Ectodermal cell (in vitro differentiated cells): ENCODE data around the gene KCTD13.
"Not testable (repeated sequence)": the region's sequence is repeated elsewhere in the genome, so short reads cannot be mapped to it uniquely, and the experiment has no call there.

ENCODE experiments used
- H3K27ac ChIP-seq: 2 replicates; pipeline ENCODE4 v1.7.0; 2013; ENCODE audit warnings: mild to moderate bottlenecking, low read depth, low read length; ENCODE audit not compliant: insufficient read depth, poor library complexity, severe bottlenecking
- H3K27me3 ChIP-seq: 2 replicates; pipeline ENCODE4 v1.7.0; 2013; ENCODE audit warnings: mild to moderate bottlenecking, low read length; ENCODE audit not compliant: insufficient read depth, control insufficient read depth, poor library complexity, severe bottlenecking
- H3K36me3 ChIP-seq: one replicate; pipeline ENCODE4 v1.7.0; 2013; ENCODE audit warnings: low read length; ENCODE audit not compliant: control insufficient read depth, insufficient read depth
- H3K4me1 ChIP-seq: one replicate; pipeline ENCODE4 v1.7.0; 2013; ENCODE audit warnings: low read length; ENCODE audit not compliant: control insufficient read depth, insufficient read depth
- H3K4me3 ChIP-seq: 2 replicates; pipeline ENCODE4 v1.7.0; 2013; ENCODE audit warnings: low read depth, low read length, control low read depth; ENCODE audit not compliant: insufficient read depth
- H3K9me3 ChIP-seq: 2 replicates; pipeline ENCODE4 v1.7.0; 2013; ENCODE audit warnings: mild to moderate bottlenecking, low read length, moderate library complexity; ENCODE audit not compliant: control insufficient read depth
- WGBS, 2 experiments: methylation state at CpG; one replicate each; pipeline ENCODE4 v1.1.7; 2013; ENCODE audit warnings: missing lambda C conversion rate in 2 of 2; 5-methylcytosine and 5-hydroxymethylcytosine counted together

KCTD13 gene

GRCh38 chr16:29920288-29921033 lies 5.6 kb downstream of the KCTD13 start:
- H3K9me3 ChIP-seq, result no peaks in the 10 kb centered on the region
- WGBS, 2 experiments, result 95 to 96% methylated on average over 6 of the region's 6 CpGs

GRCh38 chr16:29916979-29917378 lies 9.0 kb downstream of the KCTD13 start:
- WGBS, 2 experiments, result 91 to 94% methylated on average over 1 of the region's 1 CpG
- Histone ChIP-seq H3K27me3 (no peaks in the 10 kb centered on the region), H3K36me3 (peaks cover 8% of the 10 kb centered on the region), H3K4me3 (no peak overlapping the region), H3K4me1 (no peaks in the 10 kb centered on the region), H3K9me3 (no peaks in the 10 kb centered on the region), H3K27ac (no peak overlapping the region)

More at GRCh38 chr16:29920288-29921033, 5.6 kb downstream of the KCTD13 start:
- peaks cover 8% of the 10 kb centered on the region for H3K36me3 ChIP-seq
- H3K4me3 ChIP-seq, result no peak overlapping the region
- H3K27ac ChIP-seq, result no peak overlapping the region
- H3K4me1 ChIP-seq, result no peaks in the 10 kb centered on the region
- no peaks in the 10 kb centered on the region for H3K27me3 ChIP-seq

- 86 to 95% methylated on average over 6 of the region's 6 CpGs for WGBS, 2 experiments
- H3K27me3 ChIP-seq, result no peaks in the 10 kb centered on the region
- no peaks in the 10 kb centered on the region for H3K9me3 ChIP-seq
- H3K4me3 ChIP-seq, result no peak overlapping the region
- no peaks in the 10 kb centered on the region for H3K4me1 ChIP-seq
- H3K36me3 ChIP-seq, result peaks cover 8% of the 10 kb centered on the region
- H3K27ac ChIP-seq, result no peak overlapping the region
These were observed 10.3 kb downstream of the KCTD13 start for GRCh38 chr16:29915590-29916247.

GRCh38 chr16:29913514-29913913 lies 12.5 kb downstream of the KCTD13 start:
- Histone ChIP-seq H3K9me3 (no peaks in the 10 kb centered on the region), H3K27me3 (no peaks in the 10 kb centered on the region), H3K27ac (no peak overlapping the region), H3K4me3 (no peak overlapping the region), H3K36me3 (no peaks in the 10 kb centered on the region), H3K4me1 (no peaks in the 10 kb centered on the region)
- 93 to 94% methylated on average over 8 of the region's 8 CpGs for WGBS, 2 experiments

- Histone ChIP-seq H3K36me3 (no peaks in the 10 kb centered on the region), H3K4me1 (no peaks in the 10 kb centered on the region), H3K27ac (no peak overlapping the region), H3K4me3 (no peak overlapping the region), H3K27me3 (no peaks in the 10 kb centered on the region), H3K9me3 (no peaks in the 10 kb centered on the region)
- WGBS, 2 experiments, result 87 to 89% methylated on average over 11 of the region's 11 CpGs
These were observed 13.9 kb downstream of the KCTD13 start for GRCh38 chr16:29912087-29912486.

GRCh38 chr16:29911676-29912010 lies 14.4 kb downstream of the KCTD13 start:
- Histone ChIP-seq H3K4me3 (no peak overlapping the region), H3K27ac (no peak overlapping the region)
- 89 to 90% methylated on average over 15 of the region's 15 CpGs for WGBS, 2 experiments

GRCh38 chr16:29910819-29911675 lies 15.0 kb downstream of the KCTD13 start:
- Histone ChIP-seq H3K36me3 (no peaks in the 10 kb centered on the region), H3K27me3 (no peaks in the 10 kb centered on the region), H3K27ac (no peak overlapping the region), H3K4me1 (no peaks in the 10 kb centered on the region), H3K9me3 (no peaks in the 10 kb centered on the region), H3K4me3 (no peak overlapping the region)
- WGBS, 2 experiments, result 92 to 93% methylated on average over 20 of the region's 20 CpGs

More at GRCh38 chr16:29911676-29912010, 14.4 kb downstream of the KCTD13 start:
- Histone ChIP-seq H3K36me3 (no peaks in the 10 kb centered on the region), H3K27me3 (no peaks in the 10 kb centered on the region), H3K9me3 (no peaks in the 10 kb centered on the region), H3K4me1 (no peaks in the 10 kb centered on the region)

DNA sequence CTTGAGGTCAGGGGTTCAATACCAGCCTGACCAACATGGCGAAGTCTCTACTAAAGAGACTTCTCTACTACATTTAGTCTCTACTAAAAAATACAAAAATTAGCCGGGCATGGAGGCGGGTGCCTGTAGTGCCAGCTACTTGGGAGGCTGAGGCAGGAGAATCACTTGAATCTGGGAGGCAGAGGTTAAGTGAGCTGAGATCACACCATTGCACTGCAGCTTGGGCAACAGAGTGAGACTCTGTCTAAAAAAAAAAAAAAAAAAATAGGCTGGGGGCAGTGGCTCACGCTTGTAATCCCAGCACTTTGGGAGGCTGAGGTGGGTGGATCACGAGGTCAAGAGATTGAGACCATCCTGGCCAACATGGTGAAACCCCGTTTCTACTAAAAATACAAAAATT lies 16.2 kb downstream of the KCTD13 start:
- H3K27me3 ChIP-seq, H3K36me3 ChIP-seq, H3K4me3 ChIP-seq, H3K4me1 ChIP-seq, H3K27ac ChIP-seq, H3K9me3 ChIP-seq: not testable (repeated sequence)
- WGBS, 2 experiments, result 83 to 85% methylated on average over 6 of the region's 6 CpGs

DNA sequence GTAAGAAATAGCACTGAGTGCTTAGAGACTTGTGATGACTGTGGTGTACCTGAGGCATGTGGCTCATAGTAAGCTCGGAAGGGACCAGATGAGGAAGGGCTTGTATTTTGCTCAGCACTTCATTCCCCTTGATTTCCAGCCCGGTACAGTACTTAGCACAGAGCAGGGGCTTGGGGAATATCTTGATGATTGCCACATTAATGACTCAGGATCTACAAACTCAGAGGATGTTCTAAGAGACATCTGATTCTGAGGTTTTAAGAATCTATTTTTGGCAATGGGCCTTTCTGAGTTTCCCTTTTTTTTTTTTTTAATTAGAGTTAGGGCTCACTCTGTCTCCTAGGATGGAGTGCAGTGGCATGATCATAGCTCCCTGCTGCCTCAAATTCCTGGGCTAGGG lies 16.6 kb downstream of the KCTD13 start:
- no peak overlapping the region for H3K4me3 ChIP-seq
- no peak overlapping the region for H3K27ac ChIP-seq
- H3K4me1 ChIP-seq, result no peaks in the 10 kb centered on the region
- no peaks in the 10 kb centered on the region for H3K36me3 ChIP-seq
- WGBS, 2 experiments, result 87 to 88% methylated on average over 2 of the region's 2 CpGs
- no peaks in the 10 kb centered on the region for H3K27me3 ChIP-seq
- no peaks in the 10 kb centered on the region for H3K9me3 ChIP-seq

DNA sequence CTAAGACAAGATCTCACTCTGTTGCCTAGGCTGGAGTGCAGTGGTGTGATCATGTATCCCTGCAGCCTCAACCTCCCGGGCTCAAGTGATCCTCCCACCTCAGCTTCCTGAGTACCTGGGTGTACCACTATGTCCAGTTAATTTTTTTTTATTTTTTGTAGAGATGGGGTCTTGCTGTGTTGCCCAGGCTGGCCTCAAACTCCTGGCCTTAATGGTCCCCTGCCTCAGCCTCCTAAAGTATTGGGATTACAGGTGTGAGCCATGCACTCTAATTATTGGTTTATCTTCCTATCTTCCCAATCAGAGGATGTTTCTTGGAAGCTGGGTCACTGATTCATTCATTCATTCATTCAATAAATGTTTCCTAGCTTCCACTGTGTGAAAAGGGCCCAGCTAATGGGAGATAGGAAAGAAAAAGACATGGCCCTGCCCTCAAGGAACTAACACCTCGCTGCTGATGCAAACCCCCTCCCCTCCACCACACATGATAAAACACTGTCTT lies 17.3 kb downstream of the KCTD13 start:
- WGBS, 2 experiments, result 78 to 89% methylated on average over 1 of the region's 2 CpGs
- H3K27ac ChIP-seq, result no peak overlapping the region
- H3K27me3 ChIP-seq, result no peaks in the 10 kb centered on the region
- no peaks in the 10 kb centered on the region for H3K9me3 ChIP-seq
- no peaks in the 10 kb centered on the region for H3K4me1 ChIP-seq
- no peaks in the 10 kb centered on the region for H3K36me3 ChIP-seq
- H3K4me3 ChIP-seq, result no peak overlapping the region
